Mononuclear cell (primary cell): ENCODE measurements around the gene IQGAP1. TPM values are rescaled to one million over a fixed set of nuclear protein-coding genes. Genes with fewer than 3 reads are reported as not detected.

Experiments used
- H3K27me3 ChIP-seq: 2 replicates; pipeline ENCODE4 v1.6.0; 2011; ENCODE audit warnings: low read length, control low read depth; ENCODE audit not compliant: insufficient read depth
- H3K4me1 ChIP-seq: 2 replicates; pipeline ENCODE4 v1.5.1; 2011; ENCODE audit warnings: mild to moderate bottlenecking, low read length, control low read depth; ENCODE audit not compliant: insufficient read depth
- H3K4me3 ChIP-seq: 2 replicates; pipeline ENCODE4 v1.5.1; 2011; ENCODE audit warnings: mild to moderate bottlenecking, low read length, moderate library complexity
- H3K9me3 ChIP-seq: 2 replicates; pipeline ENCODE4 v1.5.1; 2011; ENCODE audit warnings: low read depth, mild to moderate bottlenecking, control low read depth, low read length
- total RNA-seq: library from RNA; depleted of rRNA; stranded (reverse); fragments of >200 nt; gene quantifications from one replicate; pipeline ENCODE4 v1.2.3, GENCODE V29; 2012

IQGAP1 gene
- total RNA-seq, 1 donor, result 116 TPM

- Histone ChIP-seq H3K4me3 (no peak overlapping the region), H3K4me1 (no peaks in the 10 kb centered on the region), H3K9me3 (no peaks in the 10 kb centered on the region), H3K27me3 (no peaks in the 10 kb centered on the region)
These were observed 77.3 kb downstream of the IQGAP1 start for GRCh38 chr15:90465140-90465929.

GRCh38 chr15:90465930-90466567 is 78.0 kb downstream of the IQGAP1 start:
- no peaks in the 10 kb centered on the region for H3K27me3 ChIP-seq
- no peak overlapping the region for H3K4me3 ChIP-seq
- H3K4me1 ChIP-seq, result no peaks in the 10 kb centered on the region
- no peaks in the 10 kb centered on the region for H3K9me3 ChIP-seq

GRCh38 chr15:90469723-90470122 is 81.7 kb downstream of the IQGAP1 start:
- H3K4me1 ChIP-seq, result no peaks in the 10 kb centered on the region
- H3K4me3 ChIP-seq, result no peak overlapping the region
- no peaks in the 10 kb centered on the region for H3K27me3 ChIP-seq
- H3K9me3 ChIP-seq, result no peaks in the 10 kb centered on the region

DNA sequence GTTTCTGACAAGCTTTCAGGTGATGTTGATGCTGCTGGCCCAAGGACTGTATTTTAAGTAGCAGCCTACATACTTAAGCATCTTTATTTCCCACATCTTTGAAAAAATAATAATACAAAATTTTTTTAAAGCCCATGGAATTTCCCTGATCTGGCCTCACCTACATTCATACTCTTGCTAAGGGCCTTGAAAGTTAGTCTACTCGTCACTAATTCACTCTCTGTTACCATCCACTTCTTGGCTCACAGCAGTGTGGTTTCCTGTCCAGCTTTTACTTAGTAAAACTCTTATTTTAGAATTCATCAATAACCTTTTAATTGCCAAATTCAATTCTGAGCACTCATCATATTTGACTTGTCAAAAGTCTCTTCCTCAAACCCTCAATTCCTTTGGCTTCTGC is 82.4 kb downstream of the IQGAP1 start:
- Histone ChIP-seq H3K4me1 (no peaks in the 10 kb centered on the region), H3K9me3 (no peaks in the 10 kb centered on the region), H3K4me3 (no peak overlapping the region), H3K27me3 (no peaks in the 10 kb centered on the region)

- Histone ChIP-seq H3K4me3 (no peak overlapping the region), H3K4me1 (no peaks in the 10 kb centered on the region), H3K9me3 (no peaks in the 10 kb centered on the region), H3K27me3 (no peaks in the 10 kb centered on the region)
These were observed 83.1 kb downstream of the IQGAP1 start for GRCh38 chr15:90471126-90471525.

- Histone ChIP-seq H3K4me3 (no peak overlapping the region), H3K27me3 (no peaks in the 10 kb centered on the region), H3K9me3 (no peaks in the 10 kb centered on the region), H3K4me1 (no peaks in the 10 kb centered on the region)
These were observed 83.7 kb downstream of the IQGAP1 start for GRCh38 chr15:90471769-90472168.

- Histone ChIP-seq H3K4me3 (no peak overlapping the region), H3K9me3 (no peaks in the 10 kb centered on the region), H3K4me1 (peaks cover 23% of the 10 kb centered on the region), H3K27me3 (no peaks in the 10 kb centered on the region)
These were observed 90.9 kb downstream of the IQGAP1 start for GRCh38 chr15:90478846-90479481.

DNA sequence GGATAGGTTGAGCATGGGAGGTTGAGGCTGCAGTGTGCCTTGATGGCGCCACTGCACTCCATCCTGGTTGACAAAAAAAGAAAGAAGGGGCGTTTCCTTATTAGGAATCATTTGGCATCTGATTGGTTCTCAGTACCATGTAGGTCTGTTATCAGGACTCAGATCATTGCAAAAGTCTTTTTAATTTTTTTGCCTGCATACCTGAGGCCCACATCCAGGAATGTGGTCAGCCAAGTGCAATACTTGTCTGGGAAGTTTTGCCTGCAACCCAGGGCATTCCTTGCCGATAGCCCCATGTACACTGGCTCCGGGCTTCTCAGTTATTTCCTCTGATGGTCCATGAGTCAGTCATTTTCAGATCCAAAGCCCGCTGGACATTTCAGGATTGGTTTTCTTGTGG is 91.6 kb downstream of the IQGAP1 start:
- H3K9me3 ChIP-seq, result no peaks in the 10 kb centered on the region
- H3K4me1 ChIP-seq, result peaks cover 23% of the 10 kb centered on the region
- H3K4me3 ChIP-seq, result no peak overlapping the region
- no peaks in the 10 kb centered on the region for H3K27me3 ChIP-seq

DNA sequence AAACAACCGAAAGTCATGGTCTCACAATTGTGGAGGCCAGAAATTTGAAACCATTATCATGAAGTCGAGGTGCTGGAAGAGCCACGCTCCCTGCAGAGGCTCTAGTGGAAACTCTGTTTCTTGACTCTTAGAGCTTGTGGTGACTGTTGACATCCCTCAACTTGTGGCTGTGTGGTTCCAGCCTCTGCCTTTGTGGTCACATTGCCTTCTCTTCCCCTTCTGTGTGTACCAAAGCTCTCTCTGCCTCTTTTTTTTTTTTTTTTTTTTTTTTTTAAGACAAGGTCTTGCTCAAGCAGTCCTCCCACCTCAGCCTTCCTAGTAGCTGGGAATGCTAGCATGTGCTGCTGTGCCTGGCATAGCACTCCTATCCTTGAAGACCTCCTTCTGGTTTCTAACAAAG is 93.0 kb downstream of the IQGAP1 start:
- no peaks in the 10 kb centered on the region for H3K27me3 ChIP-seq
- H3K4me3 ChIP-seq, result no peak overlapping the region
- H3K9me3 ChIP-seq, result no peaks in the 10 kb centered on the region
- peaks cover 23% of the 10 kb centered on the region for H3K4me1 ChIP-seq

DNA sequence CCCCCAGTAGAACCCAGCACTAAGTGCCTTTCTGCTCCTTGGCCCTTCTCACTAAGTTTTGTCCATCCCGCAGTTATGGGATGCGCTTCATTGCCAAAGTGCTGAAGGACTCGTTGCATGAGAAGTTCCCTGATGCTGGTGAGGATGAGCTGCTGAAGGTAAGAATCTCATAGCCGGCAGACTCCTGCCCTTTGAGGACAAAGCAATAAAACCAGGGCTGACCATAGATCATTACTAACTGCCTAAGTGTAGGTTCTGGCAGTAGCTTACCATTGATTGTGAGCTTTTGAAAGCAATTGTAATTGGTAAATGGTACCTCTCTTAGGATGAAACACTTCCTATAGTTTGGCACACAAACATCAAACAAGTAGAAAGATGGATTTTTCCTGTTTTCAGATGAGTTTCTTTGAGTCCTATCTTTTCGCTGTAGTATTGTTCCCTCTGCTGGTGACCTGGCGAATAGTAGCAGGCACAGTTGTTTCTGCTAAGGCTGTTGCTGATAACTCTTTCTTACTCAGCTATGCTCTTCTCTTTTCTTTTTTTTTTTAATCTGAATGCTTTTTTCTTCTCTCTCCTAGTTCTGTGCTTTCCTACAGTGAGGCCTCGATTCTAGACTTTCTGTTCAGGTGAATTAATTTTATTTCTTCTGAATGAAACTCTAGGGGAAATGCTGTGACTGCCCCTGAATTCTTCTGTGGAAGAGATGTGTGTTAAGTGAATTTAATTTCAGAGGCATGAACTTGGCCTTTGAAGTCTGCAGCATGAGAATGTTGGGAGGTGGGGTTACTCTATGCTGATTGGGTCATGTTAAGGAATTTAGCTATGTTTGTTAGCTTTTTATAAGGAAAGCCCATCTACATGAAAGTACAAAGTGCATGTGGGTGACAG is 94.3 kb downstream of the IQGAP1 start:
- Histone ChIP-seq H3K4me3 (no peak overlapping the region), H3K9me3 (no peaks in the 10 kb centered on the region), H3K4me1 (peaks cover 23% of the 10 kb centered on the region), H3K27me3 (no peaks in the 10 kb centered on the region)

GRCh38 chr15:90483012-90483307 is 94.9 kb downstream of the IQGAP1 start:
- H3K9me3 ChIP-seq, result no peaks in the 10 kb centered on the region
- H3K27me3 ChIP-seq, result no peaks in the 10 kb centered on the region
- peaks cover 23% of the 10 kb centered on the region for H3K4me1 ChIP-seq
- H3K4me3 ChIP-seq, result no peak overlapping the region

DNA sequence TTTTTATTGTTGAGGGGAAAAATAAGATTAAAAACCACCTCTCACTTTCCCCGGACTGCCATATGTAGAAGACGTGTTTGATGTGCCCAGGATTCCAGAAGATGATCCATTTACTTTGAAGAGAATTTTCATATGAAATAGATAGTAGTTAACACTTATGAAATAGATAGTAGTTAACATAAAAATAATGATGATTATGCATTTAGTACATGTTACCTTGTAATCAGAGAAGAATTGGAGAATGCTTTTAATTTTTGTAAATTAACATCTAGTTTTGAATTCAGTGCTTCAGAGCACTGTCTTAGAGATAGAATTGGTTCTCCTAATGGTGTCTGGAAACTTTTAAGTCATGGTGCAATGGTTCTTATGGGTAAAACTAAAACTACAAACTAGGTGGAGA is 95.6 kb downstream of the IQGAP1 start:
- Histone ChIP-seq H3K4me3 (no peak overlapping the region), H3K4me1 (peaks cover 23% of the 10 kb centered on the region), H3K9me3 (no peaks in the 10 kb centered on the region), H3K27me3 (no peaks in the 10 kb centered on the region)

DNA sequence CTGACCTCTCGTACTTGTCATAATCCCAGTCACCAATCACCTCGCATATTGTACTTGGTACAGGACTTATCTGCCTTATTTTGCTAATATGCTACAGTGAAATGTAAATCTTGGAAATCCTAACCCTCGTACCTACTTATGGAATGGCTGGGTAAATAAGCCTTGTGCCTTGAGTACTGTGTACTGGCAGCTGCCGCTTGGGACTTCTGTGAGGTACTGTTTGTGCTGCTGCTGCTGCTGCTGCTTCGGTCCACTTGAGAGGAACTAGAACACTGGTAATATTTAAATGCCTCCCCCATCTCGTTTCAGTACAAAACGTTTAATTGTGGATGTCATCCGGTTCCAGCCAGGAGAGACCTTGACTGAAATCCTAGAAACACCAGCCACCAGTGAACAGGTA is 99.1 kb downstream of the IQGAP1 start:
- Histone ChIP-seq H3K27me3 (no peaks in the 10 kb centered on the region), H3K9me3 (no peaks in the 10 kb centered on the region), H3K4me1 (no peaks in the 10 kb centered on the region), H3K4me3 (no peak overlapping the region)

- H3K27me3 ChIP-seq, result no peaks in the 10 kb centered on the region
- no peak overlapping the region for H3K4me3 ChIP-seq
- no peaks in the 10 kb centered on the region for H3K4me1 ChIP-seq
- no peaks in the 10 kb centered on the region for H3K9me3 ChIP-seq
These were observed 101.5 kb downstream of the IQGAP1 start for GRCh38 chr15:90489514-90489913.

DNA sequence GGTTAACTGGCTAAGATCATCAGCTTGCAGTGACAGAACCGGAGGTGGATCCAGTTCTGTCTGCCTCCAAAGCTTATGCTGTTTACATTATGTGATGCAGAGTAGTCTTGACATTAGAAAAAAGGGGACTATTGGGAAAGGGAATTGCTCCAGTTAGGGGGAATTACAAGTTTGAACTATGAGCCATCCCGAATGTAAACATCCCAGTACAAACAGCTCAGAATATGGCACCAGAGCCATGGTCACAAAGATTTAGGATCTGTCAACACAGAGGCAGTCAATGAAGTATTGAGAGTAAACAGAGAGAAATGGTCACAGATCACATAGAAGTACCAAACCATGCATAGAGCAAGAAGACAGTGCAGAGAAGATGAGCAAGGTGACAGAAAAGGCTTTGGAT is 101.9 kb downstream of the IQGAP1 start:
- Histone ChIP-seq H3K9me3 (no peaks in the 10 kb centered on the region), H3K4me3 (no peak overlapping the region), H3K4me1 (no peaks in the 10 kb centered on the region), H3K27me3 (no peaks in the 10 kb centered on the region)
